Keratinocyte (primary cell): ENCODE data around the gene ACSL3. TPM values are rescaled to one million over a fixed set of nuclear protein-coding genes. Genes with fewer than 3 reads are reported as not detected.

Experiments
- DNase-seq: peaks from one replicate; pipeline ENCODE4 v3.0.0-alpha.2; 2011; ENCODE audit warnings: low read depth, missing footprints, low spot score
- FAIRE-seq: peaks from 2 replicates; lab custom pipeline; 2011; peaks lifted over from hg19 to GRCh38; lab: Jason Lieb, UNC
- H2AFZ ChIP-seq: 2 replicates; pipeline ENCODE4 v1.6.0; 2012; ENCODE audit warnings: low read length, control low read depth, inconsistent platforms; ENCODE audit not compliant: control insufficient read depth
- H3K27ac ChIP-seq: 2 replicates; pipeline ENCODE4 v1.5.1; 2011; ENCODE audit warnings: low read length; ENCODE audit not compliant: control insufficient read depth, insufficient read depth
- H3K27me3 ChIP-seq: 3 replicates; pipeline ENCODE4 v1.6.0; 2011; ENCODE audit warnings: low read length; ENCODE audit not compliant: control insufficient read depth, insufficient read depth; ENCODE audit errors: extremely low read depth
- H3K36me3 ChIP-seq, 2 experiments: 2 replicates in 1 of 2; 3 replicates in 1 of 2; pipeline ENCODE4 v1.5.1; 2011; ENCODE audit warnings: low read length in 2 of 2, mild to moderate bottlenecking in 1 of 2; ENCODE audit not compliant: control insufficient read depth in 2 of 2, insufficient read depth in 2 of 2; ENCODE audit errors: extremely low read depth in 1 of 2
- H3K4me1 ChIP-seq: 3 replicates; pipeline ENCODE4 v1.5.1; 2011; ENCODE audit warnings: low read length; ENCODE audit not compliant: control insufficient read depth, insufficient read depth; ENCODE audit errors: extremely low read depth
- H3K4me2 ChIP-seq: 3 replicates; pipeline ENCODE4 v1.6.0; 2011; ENCODE audit warnings: low read depth, low read length; ENCODE audit not compliant: control insufficient read depth, insufficient read depth; ENCODE audit errors: extremely low read depth
- H3K4me3 ChIP-seq, 3 experiments: fragments of 200-600 bp in 1 of 3; sonication (generic) in 1 of 3; 2 replicates in 2 of 3; 3 replicates in 1 of 3; pipeline ENCODE4 v1.5.1; 2011 to 2016; ENCODE audit warnings: low read length in 3 of 3, mild to moderate bottlenecking in 3 of 3, control low read depth in 2 of 3, inconsistent platforms in 1 of 3, low read depth in 1 of 3, mixed read lengths in 1 of 3, mixed run types in 1 of 3, moderate library complexity in 1 of 3; ENCODE audit not compliant: control insufficient read depth in 2 of 3, insufficient read depth in 2 of 3; ENCODE audit errors: extremely low read depth in 1 of 3
- H3K79me2 ChIP-seq: 2 replicates; pipeline ENCODE4 v1.6.0; 2012; ENCODE audit warnings: low read length; ENCODE audit not compliant: control insufficient read depth, insufficient read depth
- H3K9ac ChIP-seq: 3 replicates; pipeline ENCODE4 v1.6.0; 2011; ENCODE audit warnings: low read length; ENCODE audit not compliant: control insufficient read depth, insufficient read depth; ENCODE audit errors: extremely low read depth
- H3K9me1 ChIP-seq: 3 replicates; pipeline ENCODE4 v1.6.0; 2011; ENCODE audit warnings: low read length; ENCODE audit not compliant: control insufficient read depth, insufficient read depth; ENCODE audit errors: extremely low read depth
- H3K9me3 ChIP-seq: 2 replicates; pipeline ENCODE4 v1.5.1; 2012; ENCODE audit warnings: low read depth, low read length; ENCODE audit not compliant: control insufficient read depth
- H4K20me1 ChIP-seq: 3 replicates; pipeline ENCODE4 v1.6.0; 2011; ENCODE audit warnings: low read length; ENCODE audit not compliant: control insufficient read depth, insufficient read depth; ENCODE audit errors: extremely low read depth
- CTCF ChIP-seq, 3 experiments: IDR thresholded peaks in 1 of 3; conservative IDR thresholded peaks in 1 of 3; optimal IDR thresholded peaks in 1 of 3; 2 replicates in 2 of 3; 3 replicates in 1 of 3; pipeline versions ENCODE3 to v1.5.1; 2011; ENCODE audit warnings: low read length in 3 of 3, mild to moderate bottlenecking in 3 of 3, moderate library complexity in 2 of 3, control low read depth in 1 of 3, inconsistent platforms in 1 of 3; ENCODE audit not compliant: insufficient read depth in 2 of 3; ENCODE audit errors: extremely low read depth in 1 of 3
- EZH2 ChIP-seq: IDR thresholded peaks from one replicate; pipeline ENCODE4 v1.6.1; 2012; ENCODE audit warnings: inconsistent platforms, mild to moderate bottlenecking, low read length, moderate library complexity
- dilution Hi-C: fragments of 300-500 bp; cut with MboI; formaldehyde crosslinking; loops from one replicate; pipeline ENCODE4 v1.7.0; 2020; ENCODE audit warnings: low sequenced_read_pairs; ENCODE audit not compliant: extremely low pct_ligation_motif_present
- polyA plus RNA-seq, 5 experiments: library from polyadenylated mRNA; depleted of rRNA in 3 of 5; stranded (reverse) in 3 of 5; stranded (forward) in 1 of 5; unstranded in 1 of 5; fragments of >200 nt; gene quantifications; 1 replicate in 1 of 5; 2 replicates in 3 of 5; 3 replicates in 1 of 5; pipeline versions ENCODE4 v1.2.1 to v1.2.3, GENCODE V29; 2011 to 2012; ENCODE audit warnings: missing spikeins in 2 of 5, low read depth in 1 of 5, low replicate concordance in 1 of 5

Gene ACSL3
- polyA plus RNA-seq, 1 donor (not counting 4 experiments of a cell fraction or from before 2014, with no cell fraction given): 197 TPM

GRCh38 chr2:222879604-222879933 is 18.7 kb downstream of the ACSL3 start:
- FAIRE-seq (no peak), DNase-seq (no peak)
- H3K9me1 ChIP-seq: peaks cover 9% of the 10 kb centered on the region
- H3K36me3 ChIP-seq: no peaks in the 10 kb centered on the region
- dilution Hi-C loops: no loop called here
- H3K4me1 ChIP-seq: peaks cover 56% of the 10 kb centered on the region
- no peak for TF ChIP-seq CTCF (optimal IDR thresholded peaks at IDR 0.05 in 1 of 3, IDR thresholded peaks at IDR 0.05 in 1 of 3, conservative IDR thresholded peaks at IDR 0.05 in 1 of 3; ENCODE audit: extremely low read depth in 1 of 3, insufficient read depth in 2 of 3, low read length in 3 of 3)
- no peak for TF ChIP-seq EZH2
- peak overlapping the region; percentile 80 for H3K27ac ChIP-seq
- no peaks in the 10 kb centered on the region for H3K9me3 ChIP-seq
- H3K4me3 ChIP-seq: no peak overlapping the region
- peaks cover 97% of the 10 kb centered on the region for H3K79me2 ChIP-seq
- peak overlapping the region; percentile 52 for H3K4me2 ChIP-seq
- no peak overlapping the region for H3K9ac ChIP-seq
- H4K20me1 ChIP-seq: peaks cover 53% of the 10 kb centered on the region
- H2AFZ ChIP-seq: no peak overlapping the region
- H3K27me3 ChIP-seq: no peaks in the 10 kb centered on the region

GRCh38 chr2:222882484-222882928 is 21.7 kb downstream of the ACSL3 start:
- H3K9ac ChIP-seq: no peak overlapping the region
- H3K36me3 ChIP-seq: no peaks in the 10 kb centered on the region
- no peaks in the 10 kb centered on the region for H3K27me3 ChIP-seq
- no peak overlapping the region for H3K4me3 ChIP-seq
- peaks cover 97% of the 10 kb centered on the region for H3K79me2 ChIP-seq
- peak; percentile 56 for FAIRE-seq
- no peaks in the 10 kb centered on the region for H3K9me3 ChIP-seq
- H3K9me1 ChIP-seq: peaks cover 9% of the 10 kb centered on the region
- TF ChIP-seq CTCF (optimal IDR thresholded peaks at IDR 0.05 in 1 of 3, IDR thresholded peaks at IDR 0.05 in 1 of 3, conservative IDR thresholded peaks at IDR 0.05 in 1 of 3; ENCODE audit: extremely low read depth in 1 of 3, insufficient read depth in 2 of 3, low read length in 3 of 3) (no peak), EZH2 (no peak)
- no peak for DNase-seq
- peak overlapping the region; percentile 59 for H3K4me2 ChIP-seq
- peaks cover 52% of the 10 kb centered on the region for H4K20me1 ChIP-seq
- H2AFZ ChIP-seq: no peak overlapping the region
- dilution Hi-C loops: no loop called here
- peaks cover 74% of the 10 kb centered on the region for H3K4me1 ChIP-seq
- H3K27ac ChIP-seq: no peak overlapping the region
